IMR-90 (cell line): Measurements from ENCODE around the gene OLFML1. TPM values are rescaled to one million over a fixed set of nuclear protein-coding genes. Genes with fewer than 3 reads are reported as not detected.

Experiments
- ATAC-seq: fragments of 200-7000 bp; cut with Tn5 transposase; 2 replicates; pipeline ENCODE4 v1.9.1; 2020; ENCODE audit warnings: low read depth, mild to moderate bottlenecking, moderate library complexity
- BruUV-seq: library from RNA; stranded (reverse); fragments of 400-500 nt; replicated peaks from 2 replicates; lab custom pipeline; 2021; lab: Mats Ljungman, UMichigan
- CTCF ChIA-PET: fragments of 300-600 bp; formaldehyde crosslinking; extraction: SDS; loops from one replicate; lab custom pipeline; 2021; ENCODE audit warnings: antibody characterized with exemption; lab: Yijun Ruan, JAX
- POLR2A ChIA-PET: fragments of 300-600 bp; sonication (Branson Sonifier 250); formaldehyde crosslinking; loops from one replicate; lab custom pipeline; 2022; ENCODE audit warnings: antibody characterized with exemption; ENCODE audit not compliant: unreplicated experiment; lab: Charles Lee
- DNase-seq: peaks from one replicate; pipeline ENCODE4 v3.0.0; 2013
- H2AFZ ChIP-seq: replicated peaks from 2 replicates; pipeline ENCODE3; 2013; ENCODE audit warnings: low read length, mild to moderate bottlenecking; ENCODE audit not compliant: poor library complexity
- H2AK5ac ChIP-seq: 2 replicates; pipeline ENCODE4 v1.6.1; 2013; ENCODE audit warnings: low read depth, low read length, inconsistent platforms
- H2AK9ac ChIP-seq: replicated peaks from 2 replicates; pipeline ENCODE3; 2013; ENCODE audit warnings: mild to moderate bottlenecking, low read depth, low read length, moderate library complexity; ENCODE audit not compliant: poor library complexity
- H2BK120ac ChIP-seq: 2 replicates; pipeline ENCODE4 v1.6.1; 2013; ENCODE audit warnings: low read depth, low read length, inconsistent platforms
- H2BK15ac ChIP-seq: 3 replicates; pipeline ENCODE4 v1.6.1; 2013; ENCODE audit warnings: low read depth, low read length, inconsistent platforms
- H2BK20ac ChIP-seq: 2 replicates; pipeline ENCODE4 v1.6.1; 2013; ENCODE audit warnings: low read depth, mild to moderate bottlenecking, inconsistent platforms, low read length, moderate library complexity
- H2BK5ac ChIP-seq: 2 replicates; pipeline ENCODE4 v1.6.1; 2013; ENCODE audit warnings: mild to moderate bottlenecking, low read depth, low read length, inconsistent platforms; ENCODE audit not compliant: poor library complexity, severe bottlenecking
- H3K14ac ChIP-seq: replicated peaks from 2 replicates; pipeline ENCODE4 v1.6.1; 2013; ENCODE audit warnings: low read depth, low read length, inconsistent platforms
- H3K18ac ChIP-seq: 2 replicates; pipeline ENCODE4 v1.6.1; 2013; ENCODE audit warnings: low read depth, low read length, control low read depth
- H3K23ac ChIP-seq: 2 replicates; pipeline ENCODE4 v1.6.1; 2013; ENCODE audit warnings: low read depth, low read length, inconsistent platforms
- H3K27ac ChIP-seq: 2 replicates; pipeline ENCODE4 v1.5.1; 2013; ENCODE audit warnings: mild to moderate bottlenecking, control low read depth, low read length; ENCODE audit not compliant: insufficient read depth
- H3K27me3 ChIP-seq: 2 replicates; pipeline ENCODE4 v1.6.1; 2013; ENCODE audit warnings: low read length; ENCODE audit not compliant: control insufficient read depth, insufficient read depth
- H3K36me3 ChIP-seq: 2 replicates; pipeline ENCODE4 v1.6.1; 2013; ENCODE audit warnings: low read length, mixed read lengths; ENCODE audit not compliant: control insufficient read depth, insufficient read depth
- H3K4ac ChIP-seq: 2 replicates; pipeline ENCODE4 v1.6.1; 2013; ENCODE audit warnings: low read depth, low read length, inconsistent platforms
- H3K4me1 ChIP-seq: 2 replicates; pipeline ENCODE4 v1.6.1; 2013; ENCODE audit warnings: low read length, mixed read lengths; ENCODE audit not compliant: control insufficient read depth, insufficient read depth
- H3K4me2 ChIP-seq: 2 replicates; pipeline ENCODE4 v1.6.1; 2013; ENCODE audit warnings: low read depth, mild to moderate bottlenecking, control low read depth, low read length, moderate library complexity
- H3K4me3 ChIP-seq: 2 replicates; pipeline ENCODE4 v1.5.1; 2013; ENCODE audit warnings: low read depth, mild to moderate bottlenecking, control low read depth, low read length, moderate library complexity; ENCODE audit not compliant: insufficient read depth
- H3K56ac ChIP-seq: 2 replicates; pipeline ENCODE4 v1.6.1; 2013; ENCODE audit warnings: low read length, inconsistent platforms; ENCODE audit not compliant: insufficient read depth; ENCODE audit errors: extremely low read depth
- H3K79me1 ChIP-seq, 2 experiments: 2 replicates each; pipeline ENCODE4 v1.6.1; 2013; ENCODE audit warnings: low read length in 2 of 2, inconsistent platforms in 1 of 2, low read depth in 1 of 2
- H3K9ac ChIP-seq: 2 replicates; pipeline ENCODE4 v1.6.1; 2013; ENCODE audit warnings: low read depth, low read length, control low read depth
- H3K9me1 ChIP-seq: 2 replicates; pipeline ENCODE4 v1.6.1; 2013; ENCODE audit warnings: low read length, inconsistent platforms; ENCODE audit not compliant: insufficient read depth
- H3K9me3 ChIP-seq: 2 replicates; pipeline ENCODE4 v1.6.1; 2013; ENCODE audit warnings: low read length; ENCODE audit not compliant: control insufficient read depth, insufficient read depth
- H4K20me1 ChIP-seq: 2 replicates; pipeline ENCODE4 v1.6.1; 2013; ENCODE audit warnings: low read length, inconsistent platforms; ENCODE audit not compliant: insufficient read depth
- H4K5ac ChIP-seq: 2 replicates; pipeline ENCODE4 v1.6.1; 2013; ENCODE audit warnings: mild to moderate bottlenecking, low read depth, low read length, control low read depth
- H4K8ac ChIP-seq, 2 experiments: 2 replicates each; pipeline ENCODE4 v1.6.1; 2013; ENCODE audit warnings: low read depth in 2 of 2, low read length in 2 of 2, control low read depth in 1 of 2, inconsistent platforms in 1 of 2
- H4K91ac ChIP-seq: 2 replicates; pipeline ENCODE4 v1.6.1; 2013; ENCODE audit warnings: low read depth, low read length, inconsistent platforms; ENCODE audit not compliant: insufficient read depth
- CEBPB ChIP-seq: IDR thresholded peaks from 2 replicates; pipeline ENCODE4 v1.6.1; 2012; ENCODE audit warnings: low read depth, low read length, improper control_type of control experiment
- CHD1 ChIP-seq: IDR thresholded peaks from 2 replicates; pipeline ENCODE4 v1.6.1; 2012; ENCODE audit warnings: low read depth, low read length, improper control_type of control experiment
- CTCF ChIP-seq: conservative IDR thresholded peaks from 2 replicates; pipeline ENCODE4 v1.5.1; 2012; ENCODE audit warnings: mild to moderate bottlenecking, low read depth, low read length, improper control_type of control experiment
- ELK1 ChIP-seq: fragments of 150-350 bp; IDR thresholded peaks from 2 replicates; pipeline ENCODE4 v1.6.1; 2016; ENCODE audit warnings: low read depth, mild to moderate bottlenecking, low read length, moderate library complexity, borderline replicate concordance
- FOS ChIP-seq: fragments of 150-350 bp; IDR thresholded peaks from 2 replicates; pipeline ENCODE4 v1.6.1; 2016; ENCODE audit warnings: low read depth, low read length
- MAFK ChIP-seq: IDR thresholded peaks from 2 replicates; pipeline ENCODE4 v1.6.1; 2012; ENCODE audit warnings: low read depth, low read length, improper control_type of control experiment
- MXI1 ChIP-seq: IDR thresholded peaks from 2 replicates; pipeline ENCODE4 v1.6.1; 2012; ENCODE audit warnings: low read depth, mild to moderate bottlenecking, low read length, moderate library complexity, borderline replicate concordance
- NFE2L2 ChIP-seq: fragments of 150-350 bp; IDR thresholded peaks from 2 replicates; pipeline ENCODE4 v1.6.1; 2016; ENCODE audit warnings: low read depth, mild to moderate bottlenecking, low read length
- POLR2A ChIP-seq: IDR thresholded peaks from 2 replicates; pipeline ENCODE4 v1.6.1; 2012; ENCODE audit warnings: mild to moderate bottlenecking, low read depth, low read length
- RAD21 ChIP-seq: IDR thresholded peaks from 2 replicates; pipeline ENCODE4 v1.6.1; 2012; ENCODE audit warnings: low read length, improper control_type of control experiment
- RCOR1 ChIP-seq: IDR thresholded peaks from 2 replicates; pipeline ENCODE4 v1.6.1; 2012; ENCODE audit warnings: mild to moderate bottlenecking, low read length, improper control_type of control experiment; ENCODE audit not compliant: insufficient replicate concordance
- SMC3 ChIP-seq: fragments of 150-350 bp; IDR thresholded peaks from 2 replicates; pipeline ENCODE4 v1.6.1; 2016; ENCODE audit warnings: low read depth, mild to moderate bottlenecking, antibody characterized with exemption, low read length, moderate library complexity
- USF2 ChIP-seq: fragments of 150-350 bp; IDR thresholded peaks from 2 replicates; pipeline ENCODE4 v1.6.1; 2017; ENCODE audit warnings: mild to moderate bottlenecking, antibody characterized with exemption, low read length, low read depth
- WGBS, 2 experiments: methylation state at CpG; one replicate each; pipeline versions ENCODE4 v1.1.5 to v1.1.7; 2013; ENCODE audit warnings: missing lambda C conversion rate in 2 of 2; ENCODE audit not compliant: insufficient read length in 1 of 2; ENCODE audit errors: extremely low coverage in 2 of 2; 5-methylcytosine and 5-hydroxymethylcytosine counted together
- dilution Hi-C: fragments of 300-500 bp; cut with HindIII; formaldehyde crosslinking; loops from one replicate; pipeline ENCODE4 v1.14.3; 2018; ENCODE audit warnings: low sequenced_read_pairs; ENCODE audit not compliant: unreplicated experiment
- in situ Hi-C: fragments of 300-500 bp; cut with MboI; formaldehyde crosslinking; loops from 3 replicates; pipeline ENCODE4 v1.14.3; 2019; ENCODE audit warnings: low sequenced_read_pairs, inconsistent platforms, mixed read lengths
- intact Hi-C: fragments of 100-400 bp; cut with micrococcal nuclease; formaldehyde crosslinking; loops from 2 replicates; pipeline ENCODE4 v1.10.0; 2022
- polyA plus RNA-seq, 3 experiments: library from polyadenylated mRNA; depleted of rRNA; stranded (reverse); fragments of >200 nt; gene quantifications; 2 replicates each; pipeline ENCODE4 v1.2.3, GENCODE V29; 2012; ENCODE audit warnings: low replicate concordance in 1 of 3
- total RNA-seq: library from RNA; depleted of rRNA; stranded (reverse); fragments of >200 nt; gene quantifications from 2 replicates; pipeline ENCODE4 v1.2.3, GENCODE V29; 2012

OLFML1 gene
- total and polyA plus RNA-seq, 2 of the 4 experiments (the other 2 are of a cell fraction): 0.10 to 0.18 TPM

- no peak overlapping the region for H3K27ac ChIP-seq
- CTCF ChIA-PET: no interaction called here
- no peaks in the 10 kb centered on the region for H3K36me3 ChIP-seq
- no peak overlapping the region for H2BK120ac ChIP-seq
- no peak overlapping the region for H2AFZ ChIP-seq
- H3K14ac ChIP-seq: no peak overlapping the region
- no peak overlapping the region for H3K23ac ChIP-seq
- no peak overlapping the region for H3K18ac ChIP-seq
- no peak overlapping the region for H4K5ac ChIP-seq
- H3K4me2 ChIP-seq: no peak overlapping the region
- in situ Hi-C loops (no loop called here), intact Hi-C loops (no loop called here), dilution Hi-C loops (no loop called here)
- no peak overlapping the region for H4K8ac ChIP-seq
- H2BK20ac ChIP-seq: no peak overlapping the region
- ATAC-seq (no peak), DNase-seq (no peak)
- no peaks in the 10 kb centered on the region for H3K9me1 ChIP-seq
- H3K9me3 ChIP-seq: no peaks in the 10 kb centered on the region
- H2BK5ac ChIP-seq: no peak overlapping the region
- POLR2A ChIA-PET: no interaction called here
- H3K4ac ChIP-seq: no peak overlapping the region
- no TSS peak for BruUV-seq
- H4K91ac ChIP-seq: no peak overlapping the region
- H2BK15ac ChIP-seq: no peak overlapping the region
- no peak overlapping the region for H3K56ac ChIP-seq
- H3K27me3 ChIP-seq: peaks cover 27% of the 10 kb centered on the region
- no peak overlapping the region for H2AK5ac ChIP-seq
- WGBS, 2 experiments: 81% methylated on average over 16 of the region's 23 CpGs; no CpG with 5 or more reads in 1 of the 2 experiments
- no peak overlapping the region for H3K9ac ChIP-seq
- TF ChIP-seq CHD1 (no peak), FOS (no peak), MXI1 (no peak), NFE2L2 (no peak), MAFK (no peak), RAD21 (no peak), RCOR1 (no peak), POLR2A (no peak), CEBPB (no peak), ELK1 (no peak), USF2 (no peak), SMC3 (no peak), CTCF (no peak)
- H3K4me1 ChIP-seq: peaks cover under 1% of the 10 kb centered on the region; the same call in 1 of the 2 replicates
- H3K4me3 ChIP-seq: no peak overlapping the region
- no peaks in the 10 kb centered on the region for H3K79me1 ChIP-seq
- H2AK9ac ChIP-seq: no peak overlapping the region
- H4K20me1 ChIP-seq: no peaks in the 10 kb centered on the region
Measured at GRCh38 chr11:7518811-7519562, 33.7 kb downstream of the OLFML1 start.
